GM19468 (cell line): ENCODE measurements around the gene APC2.

Experiments used
- ATAC-seq: cut with Tn5 transposase; IDR thresholded peaks from one replicate; pipeline ENCODE4 v1.9.1; 2021; ENCODE audit warnings: mild to moderate bottlenecking, moderate library complexity, moderate number of reproducible peaks; ENCODE audit not compliant: unreplicated experiment; ENCODE audit errors: extremely low read depth

Gene APC2

GRCh38 chr19:1522061-1522460, 72.1 kb downstream of the APC2 start:
- ATAC-seq: no peak

DNA sequence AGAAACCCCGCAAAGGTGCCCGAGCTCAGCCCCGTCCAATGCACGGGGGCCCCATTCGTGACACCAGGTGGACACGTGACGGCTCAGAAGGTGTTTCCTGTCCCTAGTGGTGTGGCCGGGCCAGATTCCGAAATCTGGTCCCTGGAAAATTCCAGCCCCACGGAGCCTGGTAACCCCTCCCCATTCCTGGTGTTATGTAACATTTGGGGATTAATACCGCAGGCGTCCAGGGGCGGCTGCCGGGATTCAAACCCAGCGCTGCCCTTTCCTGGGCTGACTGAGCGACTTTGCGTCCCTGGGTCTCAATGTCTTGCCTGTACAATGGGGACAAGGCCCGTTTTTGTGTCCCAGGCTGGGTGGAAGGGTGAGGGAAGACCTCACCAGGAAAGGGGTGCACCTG, 72.9 kb downstream of the APC2 start:
- ATAC-seq: no peak
